IMR-90 (cell line): ENCODE measurements around the gene LENG1. TPM values are rescaled to one million over a fixed set of nuclear protein-coding genes. Genes with fewer than 3 reads are reported as not detected.

Experiments used
- ATAC-seq: fragments of 200-7000 bp; cut with Tn5 transposase; 2 replicates; pipeline ENCODE4 v1.9.1; 2020; ENCODE audit warnings: low read depth, mild to moderate bottlenecking, moderate library complexity
- BruUV-seq: library from RNA; stranded (reverse); fragments of 400-500 nt; replicated peaks from 2 replicates; lab custom pipeline; 2021; lab: Mats Ljungman, UMichigan
- CTCF ChIA-PET: fragments of 300-600 bp; formaldehyde crosslinking; extraction: SDS; loops from one replicate; lab custom pipeline; 2021; ENCODE audit warnings: antibody characterized with exemption; lab: Yijun Ruan, JAX
- POLR2A ChIA-PET: fragments of 300-600 bp; sonication (Branson Sonifier 250); formaldehyde crosslinking; loops from one replicate; lab custom pipeline; 2022; ENCODE audit warnings: antibody characterized with exemption; ENCODE audit not compliant: unreplicated experiment; lab: Charles Lee
- DNase-seq: peaks from one replicate; pipeline ENCODE4 v3.0.0; 2013
- H2AFZ ChIP-seq: replicated peaks from 2 replicates; pipeline ENCODE3; 2013; ENCODE audit warnings: low read length, mild to moderate bottlenecking; ENCODE audit not compliant: poor library complexity
- H2AK5ac ChIP-seq: 2 replicates; pipeline ENCODE4 v1.6.1; 2013; ENCODE audit warnings: low read depth, low read length, inconsistent platforms
- H2AK9ac ChIP-seq: replicated peaks from 2 replicates; pipeline ENCODE3; 2013; ENCODE audit warnings: mild to moderate bottlenecking, low read depth, low read length, moderate library complexity; ENCODE audit not compliant: poor library complexity
- H2BK120ac ChIP-seq: 2 replicates; pipeline ENCODE4 v1.6.1; 2013; ENCODE audit warnings: low read depth, low read length, inconsistent platforms
- H2BK15ac ChIP-seq: 3 replicates; pipeline ENCODE4 v1.6.1; 2013; ENCODE audit warnings: low read depth, low read length, inconsistent platforms
- H2BK20ac ChIP-seq: 2 replicates; pipeline ENCODE4 v1.6.1; 2013; ENCODE audit warnings: low read depth, mild to moderate bottlenecking, inconsistent platforms, low read length, moderate library complexity
- H2BK5ac ChIP-seq: 2 replicates; pipeline ENCODE4 v1.6.1; 2013; ENCODE audit warnings: mild to moderate bottlenecking, low read depth, low read length, inconsistent platforms; ENCODE audit not compliant: poor library complexity, severe bottlenecking
- H3K14ac ChIP-seq: replicated peaks from 2 replicates; pipeline ENCODE4 v1.6.1; 2013; ENCODE audit warnings: low read depth, low read length, inconsistent platforms
- H3K18ac ChIP-seq: 2 replicates; pipeline ENCODE4 v1.6.1; 2013; ENCODE audit warnings: low read depth, low read length, control low read depth
- H3K23ac ChIP-seq: 2 replicates; pipeline ENCODE4 v1.6.1; 2013; ENCODE audit warnings: low read depth, low read length, inconsistent platforms
- H3K27ac ChIP-seq: 2 replicates; pipeline ENCODE4 v1.5.1; 2013; ENCODE audit warnings: mild to moderate bottlenecking, control low read depth, low read length; ENCODE audit not compliant: insufficient read depth
- H3K27me3 ChIP-seq: 2 replicates; pipeline ENCODE4 v1.6.1; 2013; ENCODE audit warnings: low read length; ENCODE audit not compliant: control insufficient read depth, insufficient read depth
- H3K36me3 ChIP-seq: 2 replicates; pipeline ENCODE4 v1.6.1; 2013; ENCODE audit warnings: low read length, mixed read lengths; ENCODE audit not compliant: control insufficient read depth, insufficient read depth
- H3K4ac ChIP-seq: 2 replicates; pipeline ENCODE4 v1.6.1; 2013; ENCODE audit warnings: low read depth, low read length, inconsistent platforms
- H3K4me1 ChIP-seq: 2 replicates; pipeline ENCODE4 v1.6.1; 2013; ENCODE audit warnings: low read length, mixed read lengths; ENCODE audit not compliant: control insufficient read depth, insufficient read depth
- H3K4me2 ChIP-seq: 2 replicates; pipeline ENCODE4 v1.6.1; 2013; ENCODE audit warnings: low read depth, mild to moderate bottlenecking, control low read depth, low read length, moderate library complexity
- H3K4me3 ChIP-seq: 2 replicates; pipeline ENCODE4 v1.5.1; 2013; ENCODE audit warnings: low read depth, mild to moderate bottlenecking, control low read depth, low read length, moderate library complexity; ENCODE audit not compliant: insufficient read depth
- H3K56ac ChIP-seq: 2 replicates; pipeline ENCODE4 v1.6.1; 2013; ENCODE audit warnings: low read length, inconsistent platforms; ENCODE audit not compliant: insufficient read depth; ENCODE audit errors: extremely low read depth
- H3K79me1 ChIP-seq, 2 experiments: 2 replicates each; pipeline ENCODE4 v1.6.1; 2013; ENCODE audit warnings: low read length in 2 of 2, inconsistent platforms in 1 of 2, low read depth in 1 of 2
- H3K9ac ChIP-seq: 2 replicates; pipeline ENCODE4 v1.6.1; 2013; ENCODE audit warnings: low read depth, low read length, control low read depth
- H3K9me1 ChIP-seq: 2 replicates; pipeline ENCODE4 v1.6.1; 2013; ENCODE audit warnings: low read length, inconsistent platforms; ENCODE audit not compliant: insufficient read depth
- H3K9me3 ChIP-seq: 2 replicates; pipeline ENCODE4 v1.6.1; 2013; ENCODE audit warnings: low read length; ENCODE audit not compliant: control insufficient read depth, insufficient read depth
- H4K20me1 ChIP-seq: 2 replicates; pipeline ENCODE4 v1.6.1; 2013; ENCODE audit warnings: low read length, inconsistent platforms; ENCODE audit not compliant: insufficient read depth
- H4K5ac ChIP-seq: 2 replicates; pipeline ENCODE4 v1.6.1; 2013; ENCODE audit warnings: mild to moderate bottlenecking, low read depth, low read length, control low read depth
- H4K8ac ChIP-seq, 2 experiments: 2 replicates each; pipeline ENCODE4 v1.6.1; 2013; ENCODE audit warnings: low read depth in 2 of 2, low read length in 2 of 2, control low read depth in 1 of 2, inconsistent platforms in 1 of 2
- H4K91ac ChIP-seq: 2 replicates; pipeline ENCODE4 v1.6.1; 2013; ENCODE audit warnings: low read depth, low read length, inconsistent platforms; ENCODE audit not compliant: insufficient read depth
- MAFK ChIP-seq: IDR thresholded peaks from 2 replicates; pipeline ENCODE4 v1.6.1; 2012; ENCODE audit warnings: low read depth, low read length, improper control_type of control experiment
- MAZ ChIP-seq: IDR thresholded peaks from 2 replicates; pipeline ENCODE4 v1.6.1; 2012; ENCODE audit warnings: low read depth, mild to moderate bottlenecking, low read length, improper control_type of control experiment, moderate library complexity, borderline replicate concordance
- NFE2L2 ChIP-seq: fragments of 150-350 bp; IDR thresholded peaks from 2 replicates; pipeline ENCODE4 v1.6.1; 2016; ENCODE audit warnings: low read depth, mild to moderate bottlenecking, low read length
- POLR2A ChIP-seq: IDR thresholded peaks from 2 replicates; pipeline ENCODE4 v1.6.1; 2012; ENCODE audit warnings: mild to moderate bottlenecking, low read depth, low read length
- RAD21 ChIP-seq: IDR thresholded peaks from 2 replicates; pipeline ENCODE4 v1.6.1; 2012; ENCODE audit warnings: low read length, improper control_type of control experiment
- RFX5 ChIP-seq: IDR thresholded peaks from 2 replicates; pipeline ENCODE4 v1.8.0; 2012; ENCODE audit warnings: low read depth, mild to moderate bottlenecking, low read length, moderate library complexity
- WGBS, 2 experiments: methylation state at CpG; one replicate each; pipeline versions ENCODE4 v1.1.5 to v1.1.7; 2013; ENCODE audit warnings: missing lambda C conversion rate in 2 of 2; ENCODE audit not compliant: insufficient read length in 1 of 2; ENCODE audit errors: extremely low coverage in 2 of 2; 5-methylcytosine and 5-hydroxymethylcytosine counted together
- dilution Hi-C: fragments of 300-500 bp; cut with HindIII; formaldehyde crosslinking; loops from one replicate; pipeline ENCODE4 v1.14.3; 2018; ENCODE audit warnings: low sequenced_read_pairs; ENCODE audit not compliant: unreplicated experiment
- in situ Hi-C: fragments of 300-500 bp; cut with MboI; formaldehyde crosslinking; loops from 3 replicates; pipeline ENCODE4 v1.14.3; 2019; ENCODE audit warnings: low sequenced_read_pairs, inconsistent platforms, mixed read lengths
- intact Hi-C: fragments of 100-400 bp; cut with micrococcal nuclease; formaldehyde crosslinking; loops from 2 replicates; pipeline ENCODE4 v1.10.0; 2022
- polyA plus RNA-seq, 3 experiments: library from polyadenylated mRNA; depleted of rRNA; stranded (reverse); fragments of >200 nt; gene quantifications; 2 replicates each; pipeline ENCODE4 v1.2.3, GENCODE V29; 2012; ENCODE audit warnings: low replicate concordance in 1 of 3
- total RNA-seq: library from RNA; depleted of rRNA; stranded (reverse); fragments of >200 nt; gene quantifications from 2 replicates; pipeline ENCODE4 v1.2.3, GENCODE V29; 2012
- TF ChIP-seq, protein P1 (sequence below): fragments of 150-350 bp; IDR thresholded peaks from 2 replicates; pipeline ENCODE4 v1.6.1; 2016; ENCODE audit warnings: low read depth, mild to moderate bottlenecking, low read length, moderate library complexity, borderline replicate concordance
- TF ChIP-seq, protein P2 (sequence below): conservative IDR thresholded peaks from 2 replicates; pipeline ENCODE4 v1.5.1; 2012; ENCODE audit warnings: mild to moderate bottlenecking, low read depth, low read length, improper control_type of control experiment

The LENG1 gene
- total and polyA plus RNA-seq, 2 of the 4 experiments (the other 2 are of a cell fraction), result 2.7 to 5.3 TPM

DNA sequence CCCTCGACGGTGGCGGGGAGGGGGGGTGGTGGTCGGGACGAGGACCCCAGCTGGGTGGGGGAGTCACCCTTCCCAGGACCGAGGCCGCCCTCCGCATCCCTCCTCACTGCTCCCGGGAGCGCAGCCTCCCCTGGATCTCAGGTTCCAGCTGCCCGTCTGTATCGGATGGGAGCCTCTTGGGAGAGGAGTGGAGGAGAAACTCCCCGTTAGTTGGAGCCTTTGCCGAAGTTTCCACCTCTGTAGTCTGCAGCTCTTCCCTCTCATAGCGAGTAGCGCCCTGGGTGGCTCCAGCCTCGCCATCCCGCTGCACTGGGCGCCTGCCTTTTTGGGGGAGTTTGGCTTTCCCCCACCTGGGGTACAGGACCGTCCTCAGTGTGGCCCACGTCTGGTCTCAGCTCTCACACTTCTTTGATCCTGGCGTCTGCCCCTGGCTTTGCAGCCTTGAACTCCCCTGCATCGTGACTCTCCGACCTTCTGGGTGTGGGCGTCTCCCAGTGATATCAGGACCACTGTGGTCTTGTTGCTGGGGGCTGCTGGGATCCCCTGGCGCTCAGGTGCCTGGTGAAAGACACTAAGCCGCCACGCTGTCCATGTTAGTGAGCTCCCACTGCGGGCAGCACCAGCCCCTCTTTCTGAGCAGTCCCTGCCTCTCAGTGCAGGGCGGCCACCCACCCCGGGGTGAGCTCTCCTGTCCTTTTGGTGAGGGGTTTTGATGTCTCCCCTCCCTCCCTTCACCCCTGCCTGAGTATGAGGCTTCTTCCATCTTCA lies 20.8 kb downstream of the LENG1 start (continued):
- TF ChIP-seq NFE2L2 (no peak), MAFK (no peak)

DNA sequence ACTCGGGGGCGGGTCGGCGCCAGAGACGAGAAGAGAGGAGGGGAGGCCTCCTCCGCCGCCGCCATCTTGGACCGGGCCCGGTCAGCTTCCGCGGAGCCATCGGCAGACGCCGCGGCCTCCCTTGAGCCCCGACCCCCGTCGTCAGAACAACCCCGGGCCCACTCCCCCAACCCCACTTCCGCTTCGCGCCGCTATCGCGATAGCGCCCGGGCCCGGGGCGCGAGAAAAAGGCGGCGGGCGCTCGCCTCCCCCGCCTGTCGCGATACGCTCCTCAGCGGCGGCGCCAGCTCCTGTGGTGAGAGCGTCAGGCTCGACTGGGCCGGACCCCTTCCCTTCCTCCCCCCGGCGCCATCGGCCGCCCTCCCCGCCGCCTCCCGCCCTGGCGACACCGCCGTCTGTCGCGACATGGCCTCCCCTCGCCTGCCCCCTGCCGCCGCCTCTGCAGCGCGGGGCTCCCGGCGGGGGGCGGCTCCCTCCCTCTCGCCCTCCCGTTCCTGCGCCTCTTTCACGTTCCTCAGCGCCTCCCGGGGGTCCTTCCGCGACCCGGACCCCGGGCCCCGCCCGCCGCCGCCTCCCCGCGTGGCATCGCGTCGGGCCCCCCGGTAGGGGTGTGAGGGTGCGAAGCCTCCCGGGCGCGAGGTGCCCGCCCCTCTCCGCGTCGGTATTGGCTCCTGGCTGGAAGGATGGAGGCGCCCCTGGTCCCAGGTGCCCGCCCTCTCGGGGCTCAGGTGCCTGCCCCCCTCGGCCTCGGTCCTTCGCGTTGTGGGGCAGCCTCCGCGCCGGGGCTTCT lies 21.6 kb downstream of the LENG1 start, which contains the start of gene CNOT3:
Gene CNOT3 (plus strand): TSS at position 64 of the 790 bp plus-strand sequence. CDS start 5,217 bp downstream, outside the sequence.
- Histone ChIP-seq H3K4me3 (peak within 1 kb of the TSS; percentile 51), H3K18ac (no peak within 1 kb of the TSS), H3K79me1 (peaks cover 4 to 45% of the 10 kb centered on the region in 2 experiments), H3K9me1 (peaks cover 16% of the 10 kb centered on the region), H3K27ac (peak within 1 kb of the TSS; percentile 71), H2AK5ac (peak within 1 kb of the TSS; percentile 78), H2AFZ (peak within 1 kb of the TSS; percentile 90), H3K4me1 (peaks cover 10% of the 10 kb centered on the region), H3K27me3 (no peaks in the 10 kb centered on the region), H2AK9ac (peak within 1 kb of the TSS; percentile 98), H2BK20ac (no peak within 1 kb of the TSS), H2BK15ac (no peak within 1 kb of the TSS), H3K36me3 (peaks cover 14% of the 10 kb centered on the region), H4K20me1 (peaks cover 48% of the 10 kb centered on the region), H3K4me2 (peak within 1 kb of the TSS; percentile 80), H2BK120ac (no peak within 1 kb of the TSS), H4K8ac (peak within 1 kb of the TSS in 1 of 2 experiments; percentile 54; a peak in 1 of 4 replicates), H4K5ac (no peak within 1 kb of the TSS), H3K14ac (peak within 1 kb of the TSS; percentile 21), H4K91ac (peak within 1 kb of the TSS; percentile 55; the same call in 1 of the 2 replicates), H3K23ac (peak within 1 kb of the TSS; percentile 45), H3K4ac (peak within 1 kb of the TSS; percentile 61), H3K9ac (peak within 1 kb of the TSS; percentile 68), H3K9me3 (no peaks in the 10 kb centered on the region), H2BK5ac (peak within 1 kb of the TSS; percentile 67), H3K56ac (no peak within 1 kb of the TSS; the same call in 1 of the 2 replicates)
- in situ Hi-C loops (loop anchor here (25.0 kb wide), 1 partner anchor 1524 kb away; the partner anchor contains the start of gene U2AF2), intact Hi-C loops (loop anchor here (1.0 to 2.0 kb wide), 3 partner anchors 21 to 269 kb away; partner anchors contain the start of genes LENG1, PRPF31 and TFPT), dilution Hi-C loops (no loop called here)
- DNase-seq, result no peak
- no TSS peak for BruUV-seq
- CTCF ChIA-PET, result interaction anchor here (1.1 kb wide), 1 partner anchor 72 kb away, joined by 3 read pairs; no protein-coding TSS in a partner anchor
- no peak for ATAC-seq
- WGBS, 2 experiments, result 0% methylated on average over 5 of the region's 103 CpGs; no CpG with 5 or more reads in 1 of the 2 experiments
- TF ChIP-seq, protein P1, sequence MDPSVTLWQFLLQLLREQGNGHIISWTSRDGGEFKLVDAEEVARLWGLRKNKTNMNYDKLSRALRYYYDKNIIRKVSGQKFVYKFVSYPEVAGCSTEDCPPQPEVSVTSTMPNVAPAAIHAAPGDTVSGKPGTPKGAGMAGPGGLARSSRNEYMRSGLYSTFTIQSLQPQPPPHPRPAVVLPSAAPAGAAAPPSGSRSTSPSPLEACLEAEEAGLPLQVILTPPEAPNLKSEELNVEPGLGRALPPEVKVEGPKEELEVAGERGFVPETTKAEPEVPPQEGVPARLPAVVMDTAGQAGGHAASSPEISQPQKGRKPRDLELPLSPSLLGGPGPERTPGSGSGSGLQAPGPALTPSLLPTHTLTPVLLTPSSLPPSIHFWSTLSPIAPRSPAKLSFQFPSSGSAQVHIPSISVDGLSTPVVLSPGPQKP, result no peak
- TF ChIP-seq, protein P2, sequence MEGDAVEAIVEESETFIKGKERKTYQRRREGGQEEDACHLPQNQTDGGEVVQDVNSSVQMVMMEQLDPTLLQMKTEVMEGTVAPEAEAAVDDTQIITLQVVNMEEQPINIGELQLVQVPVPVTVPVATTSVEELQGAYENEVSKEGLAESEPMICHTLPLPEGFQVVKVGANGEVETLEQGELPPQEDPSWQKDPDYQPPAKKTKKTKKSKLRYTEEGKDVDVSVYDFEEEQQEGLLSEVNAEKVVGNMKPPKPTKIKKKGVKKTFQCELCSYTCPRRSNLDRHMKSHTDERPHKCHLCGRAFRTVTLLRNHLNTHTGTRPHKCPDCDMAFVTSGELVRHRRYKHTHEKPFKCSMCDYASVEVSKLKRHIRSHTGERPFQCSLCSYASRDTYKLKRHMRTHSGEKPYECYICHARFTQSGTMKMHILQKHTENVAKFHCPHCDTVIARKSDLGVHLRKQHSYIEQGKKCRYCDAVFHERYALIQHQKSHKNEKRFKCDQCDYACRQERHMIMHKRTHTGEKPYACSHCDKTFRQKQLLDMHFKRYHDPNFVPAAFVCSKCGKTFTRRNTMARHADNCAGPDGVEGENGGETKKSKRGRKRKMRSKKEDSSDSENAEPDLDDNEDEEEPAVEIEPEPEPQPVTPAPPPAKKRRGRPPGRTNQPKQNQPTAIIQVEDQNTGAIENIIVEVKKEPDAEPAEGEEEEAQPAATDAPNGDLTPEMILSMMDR, result 0 out of 2 replicates have a peak, but pooled peaks have one; percentile 13
- TF ChIP-seq RAD21 (no peak), POLR2A (peak; percentile 87), MAZ (peak; percentile 43; the same call in 1 of the 2 replicates), RFX5 (no peak)
- POLR2A ChIA-PET, result interaction anchor here (0.7 to 1.8 kb wide), 3 partner anchors 21 to 63 kb away, joined by 3 to 5 read pairs (median 5); partner anchors contain the start of genes LENG1, PRPF31, RPS9 and TFPT
